Mesendoderm (in vitro differentiated cells): ENCODE measurements around the gene PALLD.

Experiments
- DNase-seq: peaks from one replicate; pipeline ENCODE4 v3.0.0; 2013
- H2AK5ac ChIP-seq: 2 replicates; pipeline ENCODE4 v1.6.1; 2013; ENCODE audit warnings: low read length, inconsistent platforms
- H2BK120ac ChIP-seq: 2 replicates; pipeline ENCODE4 v1.6.1; 2013; ENCODE audit warnings: low read depth, mild to moderate bottlenecking, low read length, moderate library complexity, mixed read lengths
- H2BK15ac ChIP-seq: replicated peaks from 2 replicates; pipeline ENCODE4 v1.6.1; 2013; ENCODE audit warnings: low read depth, mild to moderate bottlenecking, moderate library complexity
- H2BK5ac ChIP-seq: 2 replicates; pipeline ENCODE4 v1.6.1; 2013; ENCODE audit warnings: low read length, inconsistent platforms
- H3K18ac ChIP-seq: 2 replicates; pipeline ENCODE4 v1.6.1; 2013; ENCODE audit warnings: mild to moderate bottlenecking, low read length, mixed read lengths
- H3K23ac ChIP-seq: one replicate; pipeline ENCODE4 v1.6.1; 2013; ENCODE audit warnings: low read length
- H3K27ac ChIP-seq: 2 replicates; pipeline ENCODE4 v1.5.1; 2013; ENCODE audit warnings: low read depth, mild to moderate bottlenecking, inconsistent platforms, low read length, moderate library complexity
- H3K27me3 ChIP-seq: 2 replicates; pipeline ENCODE4 v1.6.1; 2013; ENCODE audit warnings: low read length, control low read depth, mild to moderate bottlenecking, inconsistent platforms; ENCODE audit not compliant: insufficient read depth, poor library complexity
- H3K36me3 ChIP-seq: 2 replicates; pipeline ENCODE4 v1.6.1; 2013; ENCODE audit warnings: low read length, inconsistent platforms; ENCODE audit not compliant: control insufficient read depth, insufficient read depth
- H3K4ac ChIP-seq: one replicate; pipeline ENCODE4 v1.6.1; 2013; ENCODE audit warnings: low read depth, mild to moderate bottlenecking, low read length, moderate library complexity
- H3K4me1 ChIP-seq: 2 replicates; pipeline ENCODE4 v1.6.1; 2013; ENCODE audit warnings: low read depth, low read length, inconsistent platforms; ENCODE audit not compliant: control insufficient read depth
- H3K4me2 ChIP-seq: 2 replicates; pipeline ENCODE4 v1.6.1; 2013; ENCODE audit warnings: low read length
- H3K4me3 ChIP-seq: 2 replicates; pipeline ENCODE4 v1.5.1; 2013; ENCODE audit warnings: mild to moderate bottlenecking, low read length
- H3K56ac ChIP-seq: one replicate; pipeline ENCODE4 v1.6.1; 2013; ENCODE audit warnings: low read length
- H3K79me1 ChIP-seq: 2 replicates; pipeline ENCODE4 v1.6.1; 2013; ENCODE audit warnings: low read length, inconsistent platforms
- H3K79me2 ChIP-seq: 2 replicates; pipeline ENCODE4 v1.6.1; 2013; ENCODE audit warnings: mild to moderate bottlenecking, low read length; ENCODE audit not compliant: control insufficient read depth, insufficient read depth
- H3K9ac ChIP-seq: 2 replicates; pipeline ENCODE4 v1.6.1; 2013; ENCODE audit warnings: low read length, inconsistent platforms
- H4K5ac ChIP-seq: one replicate; pipeline ENCODE4 v1.6.1; 2013; ENCODE audit warnings: low read length
- H4K8ac ChIP-seq: one replicate; pipeline ENCODE4 v1.6.1; 2013; ENCODE audit warnings: low read depth, mild to moderate bottlenecking, control low read depth, low read length, moderate library complexity
- WGBS: extraction: QIAGEN DNeasy Blood & Tissue Kit; methylation state at CpG from one replicate; pipeline ENCODE4 v1.1.7; 2013; ENCODE audit warnings: low lambda C conversion rate, missing lambda C conversion rate; ENCODE audit not compliant: insufficient coverage; ENCODE audit errors: extremely low coverage; 5-methylcytosine and 5-hydroxymethylcytosine counted together

Gene PALLD

DNA sequence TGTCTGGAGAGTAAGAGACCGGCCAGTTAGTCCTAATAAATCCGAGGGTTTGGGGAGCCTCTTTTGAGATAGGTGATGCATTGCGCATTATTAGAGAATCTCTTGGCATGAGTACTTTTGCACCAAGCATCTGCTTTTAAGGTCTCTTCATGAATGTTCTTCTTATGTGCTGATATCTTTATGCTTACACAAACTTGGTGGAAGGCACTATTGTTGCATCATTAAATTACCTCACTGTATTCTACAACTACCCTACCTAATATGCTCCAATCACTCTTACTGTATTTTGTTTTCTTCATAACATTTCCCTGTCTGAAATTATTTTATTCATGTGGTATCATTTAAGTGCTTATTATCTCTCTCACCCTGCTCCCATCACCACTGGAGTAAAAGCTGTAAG lies 151.6 kb downstream of the PALLD start:
- no peak overlapping the region for H3K23ac ChIP-seq
- H3K4me2 ChIP-seq, result no peak overlapping the region
- no CpG with 5 or more reads among the region's 3 CpGs for WGBS
- no peak overlapping the region for H2BK5ac ChIP-seq
- H4K5ac ChIP-seq, result no peak overlapping the region
- no peaks in the 10 kb centered on the region for H3K79me2 ChIP-seq
- H3K4me3 ChIP-seq, result no peak overlapping the region
- no peak overlapping the region for H2AK5ac ChIP-seq
- H3K4ac ChIP-seq, result no peak overlapping the region
- H3K56ac ChIP-seq, result no peak overlapping the region
- H2BK15ac ChIP-seq, result no peak overlapping the region
- no peak overlapping the region for H2BK120ac ChIP-seq
- H3K36me3 ChIP-seq, result no peaks in the 10 kb centered on the region
- H3K18ac ChIP-seq, result no peak overlapping the region
- no peak for DNase-seq
- no peaks in the 10 kb centered on the region for H3K27me3 ChIP-seq
- H3K4me1 ChIP-seq, result peaks cover 3% of the 10 kb centered on the region
- no peak overlapping the region for H3K9ac ChIP-seq
- no peak overlapping the region for H4K8ac ChIP-seq
- H3K79me1 ChIP-seq, result no peaks in the 10 kb centered on the region
- no peak overlapping the region for H3K27ac ChIP-seq

GRCh38 chr4:168648929-168649328 lies 152.1 kb downstream of the PALLD start:
- peak; percentile 95 for DNase-seq
- no peaks in the 10 kb centered on the region for H3K79me1 ChIP-seq
- H3K79me2 ChIP-seq, result no peaks in the 10 kb centered on the region
- WGBS, result no CpG with 5 or more reads among the region's 3 CpGs
- H4K5ac ChIP-seq, result no peak overlapping the region
- H3K9ac ChIP-seq, result no peak overlapping the region
- H3K56ac ChIP-seq, result no peak overlapping the region
- H3K18ac ChIP-seq, result no peak overlapping the region
- H3K4me1 ChIP-seq, result peaks cover 3% of the 10 kb centered on the region
- H3K27me3 ChIP-seq, result no peaks in the 10 kb centered on the region
- no peak overlapping the region for H3K4me2 ChIP-seq
- no peaks in the 10 kb centered on the region for H3K36me3 ChIP-seq
- no peak overlapping the region for H3K4me3 ChIP-seq
- no peak overlapping the region for H2BK120ac ChIP-seq
- H3K4ac ChIP-seq, result no peak overlapping the region
- no peak overlapping the region for H2BK15ac ChIP-seq
- H3K23ac ChIP-seq, result no peak overlapping the region
- no peak overlapping the region for H4K8ac ChIP-seq
- no peak overlapping the region for H2AK5ac ChIP-seq
- no peak overlapping the region for H3K27ac ChIP-seq
- no peak overlapping the region for H2BK5ac ChIP-seq

DNA sequence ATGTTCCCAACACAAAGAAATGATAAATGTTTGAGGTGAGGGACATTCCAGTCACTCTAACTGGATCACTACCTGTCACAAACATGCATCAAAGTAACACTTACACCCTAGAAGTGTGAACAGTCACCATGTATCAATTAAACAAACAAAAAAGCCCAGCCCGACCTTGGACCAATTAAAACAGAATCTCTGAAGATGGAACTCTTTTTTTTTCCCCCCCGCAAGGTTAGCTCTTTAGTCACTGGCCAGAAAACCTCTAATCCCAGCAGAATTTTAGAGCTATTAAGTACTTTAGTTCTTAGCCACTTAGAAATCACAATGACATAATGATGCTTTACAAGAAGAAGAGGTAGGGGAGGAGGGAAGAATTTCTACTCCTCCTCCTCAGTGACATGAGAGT lies 154.5 kb downstream of the PALLD start:
- Histone ChIP-seq H3K56ac (no peak overlapping the region), H3K4ac (no peak overlapping the region), H3K4me2 (no peak overlapping the region), H2BK5ac (no peak overlapping the region), H3K9ac (no peak overlapping the region), H4K5ac (no peak overlapping the region), H3K79me2 (no peaks in the 10 kb centered on the region), H2BK120ac (no peak overlapping the region), H3K4me1 (peaks cover 3% of the 10 kb centered on the region), H3K79me1 (no peaks in the 10 kb centered on the region), H2AK5ac (no peak overlapping the region), H3K18ac (no peak overlapping the region), H4K8ac (no peak overlapping the region), H3K23ac (no peak overlapping the region), H3K4me3 (no peak overlapping the region), H3K27ac (no peak overlapping the region), H3K36me3 (no peaks in the 10 kb centered on the region), H2BK15ac (no peak overlapping the region), H3K27me3 (no peaks in the 10 kb centered on the region)
- no CpG with 5 or more reads among the region's 2 CpGs for WGBS
- DNase-seq, result peak; percentile 46

GRCh38 chr4:168651864-168652263 lies 155.0 kb downstream of the PALLD start:
- Histone ChIP-seq H3K9ac (no peak overlapping the region), H2BK120ac (no peak overlapping the region), H3K79me1 (no peaks in the 10 kb centered on the region), H3K4ac (no peak overlapping the region), H4K5ac (no peak overlapping the region), H3K27ac (no peak overlapping the region), H3K79me2 (no peaks in the 10 kb centered on the region), H2BK5ac (no peak overlapping the region), H3K4me1 (peaks cover 3% of the 10 kb centered on the region), H3K23ac (no peak overlapping the region), H3K36me3 (no peaks in the 10 kb centered on the region), H4K8ac (no peak overlapping the region), H3K18ac (no peak overlapping the region), H3K56ac (peak overlapping the region; percentile 2), H3K4me2 (no peak overlapping the region), H3K4me3 (no peak overlapping the region), H3K27me3 (no peaks in the 10 kb centered on the region), H2AK5ac (no peak overlapping the region), H2BK15ac (no peak overlapping the region)
- WGBS, result no CpG with 5 or more reads among the region's 4 CpGs
- DNase-seq, result no peak

- Histone ChIP-seq H3K4ac (no peak overlapping the region), H3K27me3 (no peaks in the 10 kb centered on the region), H3K4me1 (peaks cover 3% of the 10 kb centered on the region), H3K56ac (no peak overlapping the region), H3K27ac (no peak overlapping the region), H3K23ac (no peak overlapping the region), H4K8ac (no peak overlapping the region), H3K4me3 (no peak overlapping the region), H2BK15ac (no peak overlapping the region), H2BK5ac (no peak overlapping the region), H3K79me2 (no peaks in the 10 kb centered on the region), H3K79me1 (no peaks in the 10 kb centered on the region), H3K4me2 (no peak overlapping the region), H3K36me3 (no peaks in the 10 kb centered on the region), H3K18ac (no peak overlapping the region), H2AK5ac (no peak overlapping the region), H4K5ac (no peak overlapping the region), H2BK120ac (no peak overlapping the region), H3K9ac (no peak overlapping the region)
- WGBS, result no CpG with 5 or more reads among the region's 2 CpGs
- DNase-seq, result no peak
These were observed 155.9 kb downstream of the PALLD start for GRCh38 chr4:168652755-168653154.

DNA sequence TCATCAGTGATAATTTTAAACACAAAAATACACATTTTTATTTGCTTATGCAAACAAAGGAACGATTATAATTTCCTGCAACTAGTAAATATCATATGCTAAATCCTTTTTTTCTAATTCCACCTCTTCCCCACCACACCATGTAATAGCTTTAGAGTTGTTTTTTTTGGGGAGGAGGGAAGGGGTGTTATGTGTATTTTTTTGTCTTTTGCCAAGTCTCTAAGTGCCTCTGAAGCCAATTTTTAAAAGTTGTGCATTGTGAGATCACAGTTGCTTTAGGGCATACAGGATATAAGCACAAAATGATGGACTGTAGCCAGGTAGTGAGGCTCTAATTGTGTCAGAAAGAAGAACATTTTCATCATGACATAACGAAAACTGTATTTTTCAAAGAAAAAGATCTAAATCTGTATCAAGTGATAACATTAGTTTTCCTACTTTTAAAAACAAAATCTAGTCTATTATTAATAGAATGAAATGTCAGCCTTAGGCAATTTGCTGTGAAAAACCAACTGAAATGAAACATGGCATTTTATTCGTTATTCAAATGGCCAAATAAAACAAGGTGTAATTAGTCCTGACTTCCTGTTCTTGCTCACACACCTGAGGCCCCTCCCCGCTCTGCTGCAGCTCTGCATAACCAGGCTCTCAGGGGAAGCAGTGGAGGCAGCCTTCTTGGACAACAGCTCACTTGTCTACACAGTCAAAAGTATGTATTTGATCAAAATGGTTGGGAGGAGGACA lies 157.4 kb downstream of the PALLD start:
- H3K27ac ChIP-seq, result no peak overlapping the region

More for the DNA sequence above, 157.4 kb downstream of the PALLD start:
- H2AK5ac ChIP-seq, result no peak overlapping the region
- H3K4me2 ChIP-seq, result no peak overlapping the region
- H3K23ac ChIP-seq, result no peak overlapping the region
- H2BK5ac ChIP-seq, result no peak overlapping the region
- WGBS, result 100% methylated on average over 1 of the region's 4 CpGs
- H3K79me2 ChIP-seq, result no peaks in the 10 kb centered on the region
- H3K18ac ChIP-seq, result no peak overlapping the region
- no peaks in the 10 kb centered on the region for H3K4me1 ChIP-seq
- H2BK120ac ChIP-seq, result no peak overlapping the region
- no peak overlapping the region for H4K5ac ChIP-seq
- no peak for DNase-seq
- no peak overlapping the region for H4K8ac ChIP-seq
- no peak overlapping the region for H2BK15ac ChIP-seq
- no peaks in the 10 kb centered on the region for H3K36me3 ChIP-seq
- no peak overlapping the region for H3K9ac ChIP-seq
- no peak overlapping the region for H3K4ac ChIP-seq
- no peak overlapping the region for H3K56ac ChIP-seq
- H3K4me3 ChIP-seq, result no peak overlapping the region
- H3K27me3 ChIP-seq, result no peaks in the 10 kb centered on the region
- no peaks in the 10 kb centered on the region for H3K79me1 ChIP-seq
